Measurements from ENCODE around the gene TEP1. TPM values are rescaled to one million over a fixed set of nuclear protein-coding genes. Genes with fewer than 3 reads are reported as not detected.
"Not testable (repeated sequence)": the region's sequence is repeated elsewhere in the genome, so short reads cannot be mapped to it uniquely, and the experiment has no call there.

Gene TEP1
- total RNA-seq, 1 donor from 2014 or later, result 16.6 TPM

GRCh38 chr14:20388159-20388558, 25.1 kb downstream of the TEP1 start:
- DNase-seq (ENCODE audit: low read depth, low spot score), result no peak

- DNase-seq (ENCODE audit: low read depth, low spot score), result no peak
Observed at GRCh38 chr14:20387576-20387975, 25.7 kb downstream of the TEP1 start.

- no peak for DNase-seq (ENCODE audit: low read depth, low spot score)
Observed at GRCh38 chr14:20386276-20386855, 26.9 kb downstream of the TEP1 start.

- no peak for DNase-seq (ENCODE audit: low read depth, low spot score)
Observed at GRCh38 chr14:20384886-20385285, 28.4 kb downstream of the TEP1 start.

GRCh38 chr14:20384321-20384720, 29.0 kb downstream of the TEP1 start:
- no peak for DNase-seq (ENCODE audit: low read depth, low spot score)

GRCh38 chr14:20383636-20384035, 29.7 kb downstream of the TEP1 start:
- no peak for DNase-seq (ENCODE audit: low read depth, low spot score)

GRCh38 chr14:20383032-20383431, 30.3 kb downstream of the TEP1 start:
- no peak for DNase-seq (ENCODE audit: low read depth, low spot score)

GRCh38 chr14:20382526-20382925, 30.8 kb downstream of the TEP1 start:
- no peak for DNase-seq (ENCODE audit: low read depth, low spot score)

- DNase-seq (ENCODE audit: low read depth, low spot score), result no peak
Observed at GRCh38 chr14:20381341-20381740, 32.0 kb downstream of the TEP1 start.

GRCh38 chr14:20380681-20381080, 32.6 kb downstream of the TEP1 start:
- DNase-seq (ENCODE audit: low read depth, low spot score), result no peak

- DNase-seq (ENCODE audit: low read depth, low spot score), result no peak
Observed at GRCh38 chr14:20379743-20380142, 33.6 kb downstream of the TEP1 start.

- DNase-seq (ENCODE audit: low read depth, low spot score), result no peak
Observed at GRCh38 chr14:20377171-20377570, 36.1 kb downstream of the TEP1 start.

GRCh38 chr14:20376071-20376588, 37.2 kb downstream of the TEP1 start:
- DNase-seq (ENCODE audit: low read depth, low spot score), result no peak

GRCh38 chr14:20375471-20375870, 37.8 kb downstream of the TEP1 start:
- DNase-seq (ENCODE audit: low read depth, low spot score), result no peak

- no peak for DNase-seq (ENCODE audit: low read depth, low spot score)
Observed at GRCh38 chr14:20372796-20373195, 40.5 kb downstream of the TEP1 start.

- DNase-seq (ENCODE audit: low read depth, low spot score), result no peak
Observed at GRCh38 chr14:20365928-20366327, 47.4 kb downstream of the TEP1 start.

- not testable (repeated sequence) for DNase-seq (ENCODE audit: low read depth, low spot score)
Observed at GRCh38 chr14:20358474-20358873, 54.8 kb downstream of the TEP1 start.

GRCh38 chr14:20356422-20356821, 56.9 kb downstream of the TEP1 start:
- no peak for DNase-seq (ENCODE audit: low read depth, low spot score)

GRCh38 chr14:20350860-20351259, 62.4 kb downstream of the TEP1 start:
- DNase-seq (ENCODE audit: low read depth, low spot score), result no peak

GRCh38 chr14:20350282-20350681, 63.0 kb downstream of the TEP1 start:
- no peak for DNase-seq (ENCODE audit: low read depth, low spot score)

GRCh38 chr14:20347747-20348146, 65.6 kb downstream of the TEP1 start:
- no peak for DNase-seq (ENCODE audit: low read depth, low spot score)

GRCh38 chr14:20346713-20347112, 66.6 kb downstream of the TEP1 start:
- DNase-seq (ENCODE audit: low read depth, low spot score), result no peak

- DNase-seq (ENCODE audit: low read depth, low spot score), result no peak
Observed at GRCh38 chr14:20345366-20345765, 67.9 kb downstream of the TEP1 start.

- no peak for DNase-seq (ENCODE audit: low read depth, low spot score)
Observed at GRCh38 chr14:20343862-20344220, 69.5 kb downstream of the TEP1 start.
